ENCODE measurements around the gene AGAP1.

- TF ChIP-seq CTCF (IDR thresholded peaks at IDR 0.05; ENCODE audit: extremely low read depth in 1 of 2, insufficient read depth in 1 of 2, low read depth in 1 of 2, low read length in 2 of 2): no peak
- no peak for TF ChIP-seq POLR2A (IDR thresholded peaks at IDR 0.05; ENCODE audit: low read depth, low read length)
- no peak for TF ChIP-seq POLR2AphosphoS5 (IDR thresholded peaks at IDR 0.05; ENCODE audit: insufficient read depth, low read depth, low read length)
- TF ChIP-seq FOS (IDR thresholded peaks at IDR 0.05; ENCODE audit: borderline replicate concordance, insufficient read depth, low read length): no peak
- no peak for TF ChIP-seq MAX (IDR thresholded peaks at IDR 0.05; ENCODE audit: insufficient read depth, insufficient read length)
Measured at GRCh38 chr2:235934774-235935484, 441.1 kb downstream of the AGAP1 start.

Data from endothelial cell of umbilical vein (primary cell).